Endodermal cell (in vitro differentiated cells): Measurements from ENCODE around the gene FGF18. TPM values are rescaled to one million over a fixed set of nuclear protein-coding genes. Genes with fewer than 3 reads are reported as not detected.

Experiments used
- DNase-seq: peaks from one replicate; pipeline ENCODE4 v3.0.0-alpha.2; 2017
- H3K27ac ChIP-seq: 2 replicates; pipeline ENCODE4 v1.5.1; 2013; ENCODE audit warnings: mild to moderate bottlenecking, low read depth, low read length, moderate library complexity
- H3K27me3 ChIP-seq: 2 replicates; pipeline ENCODE4 v1.6.1; 2013; ENCODE audit warnings: mild to moderate bottlenecking, low read length, moderate library complexity; ENCODE audit not compliant: insufficient read depth, control insufficient read depth, poor library complexity, severe bottlenecking
- H3K36me3 ChIP-seq: 2 replicates; pipeline ENCODE4 v1.7.0; 2013; ENCODE audit warnings: mild to moderate bottlenecking, low read length, moderate library complexity; ENCODE audit not compliant: control insufficient read depth, insufficient read depth
- H3K4me1 ChIP-seq: one replicate; pipeline ENCODE4 v1.7.0; 2013; ENCODE audit warnings: low read length; ENCODE audit not compliant: control insufficient read depth, insufficient read depth
- H3K4me3 ChIP-seq: 2 replicates; pipeline ENCODE4 v1.5.1; 2013; ENCODE audit warnings: mild to moderate bottlenecking, low read length, moderate library complexity
- H3K9ac ChIP-seq: 2 replicates; pipeline ENCODE4 v1.6.1; 2013; ENCODE audit warnings: mild to moderate bottlenecking, low read length, moderate library complexity; ENCODE audit not compliant: poor library complexity, severe bottlenecking; ENCODE audit errors: extremely low read depth
- H3K9me3 ChIP-seq: 2 replicates; pipeline ENCODE4 v1.6.1; 2013; ENCODE audit warnings: mild to moderate bottlenecking, low read length, moderate library complexity; ENCODE audit not compliant: control insufficient read depth
- H3K27ac Mint-ChIP-seq: 2 replicates; pipeline ENCODE4 v1.8.0; 2020; ENCODE audit warnings: mixed read lengths
- H3K27me3 Mint-ChIP-seq: 2 replicates; pipeline ENCODE4 v1.8.0; 2021; ENCODE audit warnings: mild to moderate bottlenecking, mixed read lengths; ENCODE audit not compliant: insufficient read depth
- H3K36me3 Mint-ChIP-seq: 2 replicates; pipeline ENCODE4 v1.8.0; 2020; ENCODE audit warnings: low read depth, mixed read lengths
- H3K4me1 Mint-ChIP-seq: 2 replicates; pipeline ENCODE4 v1.8.0; 2020; ENCODE audit warnings: mixed read lengths
- H3K4me3 Mint-ChIP-seq: 2 replicates; pipeline ENCODE4 v1.8.0; 2020; ENCODE audit warnings: mild to moderate bottlenecking, moderate library complexity, mixed read lengths
- H3K9me3 Mint-ChIP-seq: 2 replicates; pipeline ENCODE4 v1.8.0; 2020; ENCODE audit warnings: mild to moderate bottlenecking, mixed read lengths
- CTCF ChIP-seq: fragments of 200-600 bp; sonication (generic); conservative IDR thresholded peaks from 2 replicates; pipeline ENCODE4 v1.5.0; 2021; ENCODE audit warnings: antibody characterized with exemption, mild to moderate bottlenecking
- WGBS, 2 experiments: methylation state at CpG; one replicate each; pipeline versions ENCODE4 v1.1.5 to v1.1.7; 2013; ENCODE audit warnings: missing lambda C conversion rate in 2 of 2, mixed read lengths in 1 of 2; ENCODE audit not compliant: insufficient coverage in 1 of 2, insufficient read length in 1 of 2; 5-methylcytosine and 5-hydroxymethylcytosine counted together
- total RNA-seq, 2 donors: library from RNA; stranded (reverse); fragmentation: NEBNext Ultra II Directional in 1 of 2; extraction: Animal tissue kit (Norgen Biotek cat#: 25700) in 1 of 2; gene quantifications; 2 replicates in 1 of 2; 3 replicates in 1 of 2; pipeline ENCODE4 v1.2.1, GENCODE V29; 2021

The FGF18 gene
- total RNA-seq, 2 donors from 2014 or later, result 0.44 to 0.57 TPM

GRCh38 chr5:171483551-171484135, 64.2 kb downstream of the FGF18 start:
- no peaks in the 10 kb centered on the region for H3K27me3 ChIP-seq
- H3K9me3 ChIP-seq, result peaks cover 1% of the 10 kb centered on the region
- Mint-ChIP-seq H3K4me1 (peaks cover 9% of the 10 kb centered on the region), H3K4me3 (no peak overlapping the region), H3K27me3 (peaks cover 24% of the 10 kb centered on the region), H3K36me3 (no peaks in the 10 kb centered on the region), H3K27ac (no peak overlapping the region), H3K9me3 (no peaks in the 10 kb centered on the region)
- H3K4me3 ChIP-seq, result no peak overlapping the region
- peaks cover 7% of the 10 kb centered on the region for H3K4me1 ChIP-seq
- no peak overlapping the region for H3K9ac ChIP-seq
- 83 to 84% methylated on average over 7 to 21 of the region's 21 CpGs for WGBS, 2 experiments
- no peak overlapping the region for H3K27ac ChIP-seq
- peak; percentile 54 for DNase-seq
- no peaks in the 10 kb centered on the region for H3K36me3 ChIP-seq
- TF ChIP-seq CTCF, result no peak

GRCh38 chr5:171484460-171484899, 65.0 kb downstream of the FGF18 start:
- Mint-ChIP-seq H3K9me3 (no peaks in the 10 kb centered on the region), H3K4me3 (no peak overlapping the region), H3K36me3 (no peaks in the 10 kb centered on the region), H3K27ac (no peak overlapping the region), H3K4me1 (peaks cover 3% of the 10 kb centered on the region), H3K27me3 (peaks cover 25% of the 10 kb centered on the region)
- Histone ChIP-seq H3K27ac (no peak overlapping the region), H3K9me3 (no peaks in the 10 kb centered on the region), H3K27me3 (no peaks in the 10 kb centered on the region), H3K9ac (no peak overlapping the region), H3K4me1 (no peaks in the 10 kb centered on the region), H3K4me3 (no peak overlapping the region), H3K36me3 (no peaks in the 10 kb centered on the region)
- DNase-seq, result peak; percentile 81
- 65 to 100% methylated on average over 1 to 7 of the region's 7 CpGs for WGBS, 2 experiments
- TF ChIP-seq CTCF, result peak; percentile 84

- Histone ChIP-seq H3K27me3 (no peaks in the 10 kb centered on the region), H3K9ac (no peak overlapping the region), H3K36me3 (no peaks in the 10 kb centered on the region), H3K4me3 (no peak overlapping the region), H3K9me3 (no peaks in the 10 kb centered on the region), H3K4me1 (no peaks in the 10 kb centered on the region), H3K27ac (no peak overlapping the region)
- WGBS, 2 experiments, result 87 to 89% methylated on average over 3 to 4 of the region's 4 CpGs
- no peak overlapping the region for H3K4me3 Mint-ChIP-seq
- no peaks in the 10 kb centered on the region for H3K4me1 Mint-ChIP-seq
- H3K27ac Mint-ChIP-seq, result no peak overlapping the region
- no peaks in the 10 kb centered on the region for H3K9me3 Mint-ChIP-seq
- H3K27me3 Mint-ChIP-seq, result peaks cover 16% of the 10 kb centered on the region
- TF ChIP-seq CTCF, result peak; percentile 41
- no peaks in the 10 kb centered on the region for H3K36me3 Mint-ChIP-seq
- DNase-seq, result no peak
These were observed 66.2 kb downstream of the FGF18 start for GRCh38 chr5:171485668-171486067.
